K562 (cell line): ENCODE measurements around the gene ABCA4. TPM values are rescaled to one million over a fixed set of nuclear protein-coding genes. Genes with fewer than 3 reads are reported as not detected.

Experiments
- CEBPB ChIP-seq: fragments of 450-650 bp; IDR thresholded peaks from 2 replicates; pipeline ENCODE4 v1.6.1; 2016; ENCODE audit warnings: missing genetic modification characterization, missing compliant biosample characterization
- HDAC1 ChIP-seq, 2 experiments: fragments of 450-650 bp; IDR thresholded peaks; 2 replicates each; pipeline ENCODE4 v1.6.1; 2016 to 2017; ENCODE audit warnings: inconsistent platforms in 1 of 2, mild to moderate bottlenecking in 1 of 2, moderate library complexity in 1 of 2
- HES1 ChIP-seq: fragments of 450-650 bp; IDR thresholded peaks from 2 replicates; pipeline ENCODE4 v1.6.1; 2016; ENCODE audit warnings: low read depth, mild to moderate bottlenecking, moderate library complexity
- L3MBTL2 ChIP-seq: fragments of 450-650 bp; IDR thresholded peaks from 2 replicates; pipeline ENCODE4 v1.6.1; 2016; ENCODE audit warnings: mild to moderate bottlenecking, moderate library complexity
- MCM7 ChIP-seq, 2 experiments: fragments of 450-650 bp; IDR thresholded peaks; 2 replicates each; pipeline ENCODE4 v1.6.1; 2016 to 2018
- MYNN ChIP-seq, 2 experiments: sonication (generic); formaldehyde crosslinking in 1 of 2; IDR thresholded peaks; 2 replicates each; pipeline versions ENCODE4 v1.5.0 to v1.6.1; 2016 to 2020; ENCODE audit warnings: antibody characterized with exemption in 1 of 2, missing genetic modification reagents in 1 of 2
- PML ChIP-seq: IDR thresholded peaks from 2 replicates; pipeline ENCODE4 v1.6.1; 2012; ENCODE audit warnings: low read length, inconsistent platforms
- POLR3G ChIP-seq: IDR thresholded peaks from 2 replicates; pipeline ENCODE4 v1.6.1; 2011; ENCODE audit not compliant: insufficient read length, insufficient replicate concordance; ENCODE audit errors: extremely low read depth
- PYGO2 ChIP-seq: fragments of 450-650 bp; IDR thresholded peaks from 2 replicates; pipeline ENCODE4 v1.6.1; 2016; ENCODE audit warnings: mild to moderate bottlenecking, missing genetic modification characterization, moderate library complexity, missing compliant biosample characterization
- RCOR1 ChIP-seq, 2 experiments: IDR thresholded peaks; 2 replicates each; pipeline ENCODE4 v1.6.1; 2012; ENCODE audit warnings: low read depth in 2 of 2, low read length in 2 of 2, borderline replicate concordance in 1 of 2, improper control_type of control experiment in 1 of 2
- ZC3H4 ChIP-seq: sonication (generic); formaldehyde crosslinking; IDR thresholded peaks from 2 replicates; pipeline ENCODE4 v1.9.0; 2021; ENCODE audit warnings: missing genetic modification reagents, borderline replicate concordance
- ZFPM2 ChIP-seq: fragments of 250-450 bp; sonication (Bioruptor Pico); IDR thresholded peaks from 2 replicates; pipeline ENCODE4 v1.5.1; 2022; ENCODE audit warnings: mild to moderate bottlenecking
- polyA plus RNA-seq, 8 experiments: library from polyadenylated mRNA; depleted of rRNA in 4 of 8; stranded (reverse) in 5 of 8; unstranded in 3 of 8; fragments of >200 nt; fragmentation: Nextera tagmentation in 2 of 8; fragmentation: Illumina TruSeq in 1 of 8; extraction: Ambion mirVana in 2 of 8; extraction: Trizol in 1 of 8; gene quantifications; 2 replicates each; pipeline versions ENCODE4 v1.2.1 to v1.2.3, GENCODE V29; 2011 to 2014; ENCODE audit warnings: inconsistent platforms in 1 of 8, missing spikeins in 1 of 8
- total RNA-seq, 7 experiments: library from RNA; depleted of rRNA in 6 of 7; stranded (reverse); fragments of >200 nt in 6 of 7; fragmentation: Illumina TruSeq in 2 of 7; extraction: Trizol in 2 of 7; gene quantifications; 2 replicates each; pipeline versions ENCODE4 v1.2.1 to v1.2.3, GENCODE V29; 2011 to 2021; ENCODE audit warnings: low replicate concordance in 1 of 7
- TF ChIP-seq, protein P1 (sequence below): fragments of 250-450 bp; sonication (Bioruptor Pico); IDR thresholded peaks from 2 replicates; pipeline ENCODE4 v1.4.0; 2020
- TF ChIP-seq, protein P2 (sequence below), 2 experiments: fragments of 450-650 bp; IDR thresholded peaks; 2 replicates each; pipeline ENCODE4 v1.6.1; 2016
- TF ChIP-seq, protein P3 (sequence below): fragments of 250-450 bp; sonication (Bioruptor Pico); IDR thresholded peaks from 2 replicates; pipeline ENCODE4 v1.4.0; 2020; ENCODE audit warnings: mild to moderate bottlenecking, moderate library complexity
- TF ChIP-seq, protein P4 (sequence below): fragments of 200-800 bp; sonication (Bioruptor generic); IDR thresholded peaks from 2 replicates; pipeline ENCODE4 v1.6.1; 2017; ENCODE audit warnings: missing genetic modification characterization, missing compliant biosample characterization

The ABCA4 gene
- total and polyA plus RNA-seq, 9 of the 15 experiments (the other 6 are each of a cell fraction or from before 2014, with no cell fraction given): 0.01 to 0.04 TPM; not detected in 7

- TF ChIP-seq, protein P1, sequence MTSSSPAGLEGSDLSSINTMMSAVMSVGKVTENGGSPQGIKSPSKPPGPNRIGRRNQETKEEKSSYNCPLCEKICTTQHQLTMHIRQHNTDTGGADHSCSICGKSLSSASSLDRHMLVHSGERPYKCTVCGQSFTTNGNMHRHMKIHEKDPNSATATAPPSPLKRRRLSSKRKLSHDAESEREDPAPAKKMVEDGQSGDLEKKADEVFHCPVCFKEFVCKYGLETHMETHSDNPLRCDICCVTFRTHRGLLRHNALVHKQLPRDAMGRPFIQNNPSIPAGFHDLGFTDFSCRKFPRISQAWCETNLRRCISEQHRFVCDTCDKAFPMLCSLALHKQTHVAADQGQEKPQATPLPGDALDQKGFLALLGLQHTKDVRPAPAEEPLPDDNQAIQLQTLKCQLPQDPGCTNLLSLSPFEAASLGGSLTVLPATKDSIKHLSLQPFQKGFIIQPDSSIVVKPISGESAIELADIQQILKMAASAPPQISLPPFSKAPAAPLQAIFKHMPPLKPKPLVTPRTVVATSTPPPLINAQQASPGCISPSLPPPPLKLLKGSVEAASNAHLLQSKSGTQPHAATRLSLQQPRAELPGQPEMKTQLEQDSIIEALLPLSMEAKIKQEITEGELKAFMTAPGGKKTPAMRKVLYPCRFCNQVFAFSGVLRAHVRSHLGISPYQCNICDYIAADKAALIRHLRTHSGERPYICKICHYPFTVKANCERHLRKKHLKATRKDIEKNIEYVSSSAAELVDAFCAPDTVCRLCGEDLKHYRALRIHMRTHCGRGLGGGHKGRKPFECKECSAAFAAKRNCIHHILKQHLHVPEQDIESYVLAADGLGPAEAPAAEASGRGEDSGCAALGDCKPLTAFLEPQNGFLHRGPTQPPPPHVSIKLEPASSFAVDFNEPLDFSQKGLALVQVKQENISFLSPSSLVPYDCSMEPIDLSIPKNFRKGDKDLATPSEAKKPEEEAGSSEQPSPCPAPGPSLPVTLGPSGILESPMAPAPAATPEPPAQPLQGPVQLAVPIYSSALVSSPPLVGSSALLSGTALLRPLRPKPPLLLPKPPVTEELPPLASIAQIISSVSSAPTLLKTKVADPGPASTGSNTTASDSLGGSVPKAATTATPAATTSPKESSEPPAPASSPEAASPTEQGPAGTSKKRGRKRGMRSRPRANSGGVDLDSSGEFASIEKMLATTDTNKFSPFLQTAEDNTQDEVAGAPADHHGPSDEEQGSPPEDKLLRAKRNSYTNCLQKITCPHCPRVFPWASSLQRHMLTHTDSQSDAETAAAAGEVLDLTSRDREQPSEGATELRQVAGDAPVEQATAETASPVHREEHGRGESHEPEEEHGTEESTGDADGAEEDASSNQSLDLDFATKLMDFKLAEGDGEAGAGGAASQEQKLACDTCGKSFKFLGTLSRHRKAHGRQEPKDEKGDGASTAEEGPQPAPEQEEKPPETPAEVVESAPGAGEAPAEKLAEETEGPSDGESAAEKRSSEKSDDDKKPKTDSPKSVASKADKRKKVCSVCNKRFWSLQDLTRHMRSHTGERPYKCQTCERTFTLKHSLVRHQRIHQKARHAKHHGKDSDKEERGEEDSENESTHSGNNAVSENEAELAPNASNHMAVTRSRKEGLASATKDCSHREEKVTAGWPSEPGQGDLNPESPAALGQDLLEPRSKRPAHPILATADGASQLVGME (CRISPR knock-in tag): no peak
- TF ChIP-seq MCM7 (IDR thresholded peaks at IDR 0.05): no peak
- TF ChIP-seq ZC3H4: no peak
- no peak for TF ChIP-seq RCOR1 (IDR thresholded peaks at IDR 0.05; ENCODE audit: borderline replicate concordance in 1 of 2, low read depth in 2 of 2, low read length in 2 of 2)
- no peak for TF ChIP-seq PML
- TF ChIP-seq, protein P2, sequence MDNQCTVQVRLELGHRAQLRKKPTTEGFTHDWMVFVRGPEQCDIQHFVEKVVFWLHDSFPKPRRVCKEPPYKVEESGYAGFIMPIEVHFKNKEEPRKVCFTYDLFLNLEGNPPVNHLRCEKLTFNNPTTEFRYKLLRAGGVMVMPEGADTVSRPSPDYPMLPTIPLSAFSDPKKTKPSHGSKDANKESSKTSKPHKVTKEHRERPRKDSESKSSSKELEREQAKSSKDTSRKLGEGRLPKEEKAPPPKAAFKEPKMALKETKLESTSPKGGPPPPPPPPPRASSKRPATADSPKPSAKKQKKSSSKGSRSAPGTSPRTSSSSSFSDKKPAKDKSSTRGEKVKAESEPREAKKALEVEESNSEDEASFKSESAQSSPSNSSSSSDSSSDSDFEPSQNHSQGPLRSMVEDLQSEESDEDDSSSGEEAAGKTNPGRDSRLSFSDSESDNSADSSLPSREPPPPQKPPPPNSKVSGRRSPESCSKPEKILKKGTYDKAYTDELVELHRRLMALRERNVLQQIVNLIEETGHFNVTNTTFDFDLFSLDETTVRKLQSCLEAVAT (IDR thresholded peaks at IDR 0.05): no peak
- TF ChIP-seq, protein P3, sequence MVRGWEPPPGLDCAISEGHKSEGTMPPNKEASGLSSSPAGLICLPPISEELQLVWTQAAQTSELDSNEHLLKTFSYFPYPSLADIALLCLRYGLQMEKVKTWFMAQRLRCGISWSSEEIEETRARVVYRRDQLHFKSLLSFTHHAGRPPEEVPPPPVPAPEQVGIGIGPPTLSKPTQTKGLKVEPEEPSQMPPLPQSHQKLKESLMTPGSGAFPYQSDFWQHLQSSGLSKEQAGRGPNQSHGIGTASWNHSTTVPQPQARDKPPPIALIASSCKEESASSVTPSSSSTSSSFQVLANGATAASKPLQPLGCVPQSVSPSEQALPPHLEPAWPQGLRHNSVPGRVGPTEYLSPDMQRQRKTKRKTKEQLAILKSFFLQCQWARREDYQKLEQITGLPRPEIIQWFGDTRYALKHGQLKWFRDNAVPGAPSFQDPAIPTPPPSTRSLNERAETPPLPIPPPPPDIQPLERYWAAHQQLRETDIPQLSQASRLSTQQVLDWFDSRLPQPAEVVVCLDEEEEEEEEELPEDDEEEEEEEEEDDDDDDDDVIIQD (CRISPR knock-in tag): no peak
- peak; percentile 58 for TF ChIP-seq CEBPB (tag)
- no peak for TF ChIP-seq ZFPM2 (CRISPR knock-in tag)
- no peak for TF ChIP-seq HDAC1 (IDR thresholded peaks at IDR 0.05)
- peak; percentile 18; the same call in 1 of the 2 replicates for TF ChIP-seq PYGO2 (tag)
- TF ChIP-seq POLR3G: no peak
- TF ChIP-seq, protein P4, sequence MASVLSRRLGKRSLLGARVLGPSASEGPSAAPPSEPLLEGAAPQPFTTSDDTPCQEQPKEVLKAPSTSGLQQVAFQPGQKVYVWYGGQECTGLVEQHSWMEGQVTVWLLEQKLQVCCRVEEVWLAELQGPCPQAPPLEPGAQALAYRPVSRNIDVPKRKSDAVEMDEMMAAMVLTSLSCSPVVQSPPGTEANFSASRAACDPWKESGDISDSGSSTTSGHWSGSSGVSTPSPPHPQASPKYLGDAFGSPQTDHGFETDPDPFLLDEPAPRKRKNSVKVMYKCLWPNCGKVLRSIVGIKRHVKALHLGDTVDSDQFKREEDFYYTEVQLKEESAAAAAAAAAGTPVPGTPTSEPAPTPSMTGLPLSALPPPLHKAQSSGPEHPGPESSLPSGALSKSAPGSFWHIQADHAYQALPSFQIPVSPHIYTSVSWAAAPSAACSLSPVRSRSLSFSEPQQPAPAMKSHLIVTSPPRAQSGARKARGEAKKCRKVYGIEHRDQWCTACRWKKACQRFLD (CRISPR knock-in tag): peak; percentile 70
- TF ChIP-seq MYNN (IDR thresholded peaks at IDR 0.05): no peak
- TF ChIP-seq MYNN (CRISPR knock-in tag; IDR thresholded peaks at IDR 0.05): no peak
- TF ChIP-seq L3MBTL2: peak; percentile 93
- TF ChIP-seq HES1: no peak
Observed at GRCh38 chr1:94014635-94015488, 106.1 kb downstream of the ABCA4 start (continued).
